MM.1S (cell line): ENCODE data around the gene SCYGR5.
"Not testable (repeated sequence)": the region's sequence is repeated elsewhere in the genome, so short reads cannot be mapped to it uniquely, and the experiment has no call there.

Experiments
- DNase-seq: peaks from one replicate; pipeline ENCODE4 v3.0.0-alpha.2; 2015
- H2AFZ ChIP-seq: fragments of 300-600 bp; sonication (generic); 2 replicates; pipeline ENCODE4 v1.6.0; 2016; ENCODE audit warnings: antibody characterized with exemption, low read length
- H3F3A ChIP-seq: fragments of 300-600 bp; sonication (generic); 2 replicates; pipeline ENCODE4 v1.6.1; 2016; ENCODE audit warnings: mild to moderate bottlenecking, antibody characterized with exemption, low read length, moderate library complexity, mixed read lengths; ENCODE audit not compliant: insufficient read depth
- H3K27ac ChIP-seq: fragments of 300-600 bp; sonication (generic); 2 replicates; pipeline ENCODE4 v1.5.1; 2016; ENCODE audit warnings: mild to moderate bottlenecking, low read length
- H3K27me3 ChIP-seq: fragments of 300-600 bp; sonication (generic); replicated peaks from 2 replicates; pipeline ENCODE4 v1.6.0; 2016; ENCODE audit warnings: low read length; ENCODE audit not compliant: insufficient read depth
- H3K36me3 ChIP-seq: fragments of 300-600 bp; sonication (generic); replicated peaks from 2 replicates; pipeline ENCODE4 v1.6.1; 2016; ENCODE audit warnings: mild to moderate bottlenecking, low read length, mixed read lengths; ENCODE audit not compliant: insufficient read depth
- H3K4me1 ChIP-seq: fragments of 300-600 bp; sonication (generic); 2 replicates; pipeline ENCODE4 v1.6.1; 2016; ENCODE audit warnings: low read length, mixed read lengths
- H3K4me2 ChIP-seq: fragments of 300-600 bp; sonication (generic); 2 replicates; pipeline ENCODE4 v1.6.0; 2016; ENCODE audit warnings: low read depth, low read length
- H3K4me3 ChIP-seq: fragments of 300-600 bp; sonication (generic); 2 replicates; pipeline ENCODE4 v1.5.1; 2016; ENCODE audit warnings: low read length, mixed read lengths
- H3K79me2 ChIP-seq: fragments of 300-600 bp; sonication (generic); 2 replicates; pipeline ENCODE4 v1.6.1; 2016; ENCODE audit warnings: mixed run types, low read length, mixed read lengths
- H3K9ac ChIP-seq: fragments of 300-600 bp; sonication (generic); 2 replicates; pipeline ENCODE4 v1.6.1; 2016; ENCODE audit warnings: low read length, mixed read lengths
- H3K9me2 ChIP-seq: fragments of 300-600 bp; sonication (generic); replicated peaks from 2 replicates; pipeline ENCODE4 v1.6.1; 2016; ENCODE audit warnings: mild to moderate bottlenecking, low read length, mixed read lengths; ENCODE audit not compliant: insufficient read depth
- H3K9me3 ChIP-seq: fragments of 300-600 bp; sonication (generic); replicated peaks from 2 replicates; pipeline ENCODE4 v1.6.1; 2016; ENCODE audit warnings: mild to moderate bottlenecking, low read length, mixed read lengths; ENCODE audit not compliant: insufficient read depth
- H4K20me1 ChIP-seq: fragments of 300-600 bp; sonication (generic); 2 replicates; pipeline ENCODE4 v1.6.1; 2016; ENCODE audit warnings: mild to moderate bottlenecking, low read length, moderate library complexity, mixed read lengths; ENCODE audit not compliant: insufficient read depth
- CTCF ChIP-seq: fragments of 300-600 bp; sonication (generic); IDR thresholded peaks from 2 replicates; pipeline ENCODE4 v1.5.1; 2016; ENCODE audit warnings: antibody characterized with exemption, low read length, mixed read lengths
- EZH2 ChIP-seq: fragments of 300-600 bp; sonication (generic); optimal IDR thresholded peaks from 2 replicates; pipeline ENCODE3; 2017; ENCODE audit warnings: low read depth, mild to moderate bottlenecking, antibody characterized with exemption, low read length, mixed read lengths
- EZH2phosphoT487 ChIP-seq: fragments of 300-600 bp; sonication (generic); IDR thresholded peaks from 2 replicates; pipeline ENCODE4 v1.6.1; 2018; ENCODE audit warnings: antibody characterized with exemption, low read length

SCYGR5 gene

GRCh38 chr2:227666631-227667170 lies at the start of gene SCYGR5:
TSS of gene SCYGR5 (plus strand) at chr2:227666804. CDS start at chr2:227666804, 0 bp downstream.
- H3K9ac ChIP-seq, H3K9me3 ChIP-seq, H3K4me1 ChIP-seq, H3K27ac ChIP-seq, H3K79me2 ChIP-seq, H3K4me3 ChIP-seq, H3K27me3 ChIP-seq, H3K36me3 ChIP-seq, H3K4me2 ChIP-seq, DNase-seq, H3F3A ChIP-seq, H4K20me1 ChIP-seq, H2AFZ ChIP-seq, H3K9me2 ChIP-seq: not testable (repeated sequence)

- Histone ChIP-seq H3K4me3 (no peak within 1 kb of the TSS), H3K4me2 (no peak within 1 kb of the TSS), H3K4me1 (no peaks in the 10 kb centered on the region), H4K20me1 (no peaks in the 10 kb centered on the region), H3K27ac (no peak within 1 kb of the TSS), H3K9me2 (no peaks in the 10 kb centered on the region), H3K79me2 (no peaks in the 10 kb centered on the region), H3K36me3 (no peaks in the 10 kb centered on the region), H3K9me3 (no peaks in the 10 kb centered on the region), H3K27me3 (no peaks in the 10 kb centered on the region), H3F3A (no peaks in the 10 kb centered on the region), H3K9ac (no peak within 1 kb of the TSS), H2AFZ (no peak within 1 kb of the TSS)
- no peak for TF ChIP-seq EZH2phosphoT487
- DNase-seq, result no peak
Observed at GRCh38 chr2:227617316-227618230, 49.0 kb upstream of the SCYGR5 start, which contains the start of gene SCYGR4. TSS of gene SCYGR4 (plus strand) at chr2:227617498. CDS start at chr2:227617498, 0 bp downstream.

GRCh38 chr2:227623226-227623625 lies 43.4 kb upstream of the SCYGR5 start:
- no peaks in the 10 kb centered on the region for H4K20me1 ChIP-seq
- TF ChIP-seq EZH2 (no peak), CTCF (no peak), EZH2phosphoT487 (no peak)
- no peaks in the 10 kb centered on the region for H3K4me1 ChIP-seq
- H3F3A ChIP-seq, result no peaks in the 10 kb centered on the region
- no peaks in the 10 kb centered on the region for H3K9me3 ChIP-seq
- no peaks in the 10 kb centered on the region for H3K9me2 ChIP-seq
- no peaks in the 10 kb centered on the region for H3K36me3 ChIP-seq
- H2AFZ ChIP-seq, result no peak overlapping the region
- H3K27me3 ChIP-seq, result no peaks in the 10 kb centered on the region
- H3K27ac ChIP-seq, result no peak overlapping the region
- H3K4me2 ChIP-seq, result no peak overlapping the region
- H3K4me3 ChIP-seq, result no peak overlapping the region
- no peak overlapping the region for H3K9ac ChIP-seq
- DNase-seq, result no peak
- no peaks in the 10 kb centered on the region for H3K79me2 ChIP-seq

- no peak overlapping the region for H3K9ac ChIP-seq
- no peak for DNase-seq
Observed at GRCh38 chr2:227625420-227625819, 41.2 kb upstream of the SCYGR5 start.

More at GRCh38 chr2:227625420-227625819, 41.2 kb upstream of the SCYGR5 start:
- Histone ChIP-seq H3K79me2 (no peaks in the 10 kb centered on the region), H3K4me2 (no peak overlapping the region), H3K27ac (no peak overlapping the region), H3K9me3 (no peaks in the 10 kb centered on the region), H4K20me1 (no peaks in the 10 kb centered on the region), H3F3A (no peaks in the 10 kb centered on the region), H3K9me2 (no peaks in the 10 kb centered on the region), H3K27me3 (no peaks in the 10 kb centered on the region), H3K36me3 (no peaks in the 10 kb centered on the region), H3K4me3 (no peak overlapping the region), H3K4me1 (no peaks in the 10 kb centered on the region), H2AFZ (no peak overlapping the region)
- no peak for TF ChIP-seq EZH2phosphoT487
- no peak for TF ChIP-seq CTCF
- TF ChIP-seq EZH2, result no peak
